Activated CD8-positive, alpha-beta memory T cell treated with anti-CD3 and anti-CD28 coated beads for 1 hour (primary cell): ENCODE measurements around the gene CYB561D2.

Experiments
- DNase-seq, 2 donors: peaks; one replicate each; pipeline ENCODE4 v3.0.0-alpha.2; 2020; ENCODE audit warnings: low read depth in 1 of 2; ENCODE audit errors: extremely low read depth in 1 of 2

The CYB561D2 gene

DNA sequence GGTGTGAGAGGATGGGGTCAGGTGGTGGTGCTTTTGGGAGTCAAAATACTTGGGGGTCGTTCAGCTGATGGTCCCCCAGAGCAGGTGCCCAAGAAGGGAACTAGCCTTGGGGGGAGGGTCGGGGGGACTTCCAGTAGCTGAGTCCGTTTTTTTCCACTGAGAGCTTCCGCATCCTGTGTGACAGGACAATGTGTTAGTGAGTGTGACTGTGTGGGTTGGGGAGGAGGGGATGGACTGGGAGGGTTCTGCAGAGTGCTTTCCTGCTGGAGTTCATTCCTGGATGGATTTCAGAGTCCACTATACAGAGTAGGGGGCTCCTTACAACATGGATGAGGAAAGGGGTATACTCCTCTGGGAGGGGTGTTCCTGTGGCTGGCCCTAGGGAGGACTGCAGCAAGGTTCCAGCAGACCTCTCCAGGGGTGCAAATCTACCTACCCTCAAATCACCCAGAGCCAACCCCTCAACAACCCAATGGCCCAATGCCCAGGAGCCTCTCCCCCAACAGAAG lies 27.5 kb upstream of the CYB561D2 start:
- no peak for DNase-seq

GRCh38 chr3:50323614-50324199 lies 27.0 kb upstream of the CYB561D2 start:
- no peak for DNase-seq

- peak in 1 of 2 donors; percentile 39 for DNase-seq
Measured at GRCh38 chr3:50324351-50325112, 26.1 kb upstream of the CYB561D2 start.

DNA sequence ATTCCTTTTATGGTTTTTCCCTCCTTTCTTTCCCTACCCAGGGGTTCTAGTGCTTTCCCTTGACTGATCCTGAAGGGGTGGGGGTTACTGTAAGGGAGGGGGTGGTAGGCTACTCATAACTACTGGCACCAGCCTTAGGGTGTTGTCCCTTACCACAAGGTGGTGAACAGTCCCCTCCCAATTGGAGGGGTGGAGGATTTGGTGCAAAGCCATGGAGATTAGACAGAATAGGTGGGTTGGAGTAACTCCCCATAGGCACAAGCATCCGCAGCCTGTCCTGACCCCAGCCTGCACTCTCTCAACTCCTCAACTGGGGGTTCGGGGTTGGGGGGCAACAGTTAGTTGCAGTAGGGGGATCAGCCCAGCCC lies 25.6 kb upstream of the CYB561D2 start:
- DNase-seq = no peak

- DNase-seq = no peak
Measured at GRCh38 chr3:50325497-50326181, 25.0 kb upstream of the CYB561D2 start.

- DNase-seq = no peak
Measured at GRCh38 chr3:50326182-50326541, 24.5 kb upstream of the CYB561D2 start.

- no peak for DNase-seq
Measured at GRCh38 chr3:50327129-50327528, 23.5 kb upstream of the CYB561D2 start.

DNA sequence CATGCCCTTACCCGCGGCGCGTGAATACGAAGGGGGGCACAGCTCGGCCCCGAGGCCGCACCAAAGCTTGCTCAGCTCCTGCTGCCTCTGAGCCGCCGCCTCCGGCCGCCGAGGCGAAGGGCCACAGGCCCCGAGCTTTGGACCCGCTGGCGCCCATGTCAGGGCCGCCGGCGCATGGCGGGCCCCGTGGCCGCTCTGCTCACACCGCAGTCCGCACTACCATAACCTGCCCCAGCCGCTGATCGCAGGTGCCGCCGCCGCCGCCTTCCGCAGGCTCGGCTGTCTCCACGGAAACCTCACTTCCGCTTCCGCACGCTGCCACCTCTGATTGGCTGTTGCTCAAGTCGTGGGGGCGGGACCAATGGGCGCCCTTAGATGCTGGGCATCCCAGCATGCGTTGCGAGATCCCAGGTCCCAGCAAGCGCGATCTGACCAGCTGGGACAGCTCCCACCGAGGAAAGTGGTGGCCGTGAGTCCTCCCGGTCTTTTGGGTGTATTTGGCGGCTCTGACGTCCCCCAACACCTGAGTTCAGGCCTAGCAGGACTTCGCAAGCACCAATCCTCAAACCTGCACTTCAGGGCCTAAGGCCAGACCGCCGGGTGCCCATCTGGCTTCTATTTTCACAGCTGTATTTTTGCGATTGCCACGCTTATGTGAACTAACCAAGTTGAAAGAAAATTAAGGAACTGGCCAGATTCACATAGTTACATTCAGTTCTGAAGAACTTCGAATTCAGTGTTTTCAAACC lies 22.5 kb upstream of the CYB561D2 start, which contains the start of gene TUSC2:
Gene TUSC2, minus strand, starts transcription at position 281 of the 749 bp plus-strand sequence. Its CDS starts 124 bp downstream, at position 157.
- peak; percentile 86 to 91 for DNase-seq

DNA sequence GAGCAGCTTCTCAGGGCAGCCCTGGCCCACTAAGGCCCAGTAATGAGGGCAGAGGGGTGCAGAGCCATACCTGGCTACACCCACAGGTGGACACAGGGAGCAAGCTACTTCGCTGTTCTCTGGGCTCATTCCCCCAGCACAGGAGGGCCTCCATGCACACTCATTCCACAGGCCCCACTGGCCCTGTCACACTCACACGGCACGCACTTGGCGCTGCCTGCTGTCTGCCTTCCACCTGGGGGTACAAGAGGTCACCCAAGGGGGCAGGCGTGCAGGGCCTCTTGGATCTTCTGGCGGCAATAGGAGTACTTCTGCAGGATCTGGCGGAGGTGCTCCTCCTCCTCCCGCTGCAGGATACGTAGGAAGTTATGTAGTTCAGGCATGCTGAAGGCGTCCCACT lies 20.3 kb upstream of the CYB561D2 start:
- DNase-seq = no peak

DNA sequence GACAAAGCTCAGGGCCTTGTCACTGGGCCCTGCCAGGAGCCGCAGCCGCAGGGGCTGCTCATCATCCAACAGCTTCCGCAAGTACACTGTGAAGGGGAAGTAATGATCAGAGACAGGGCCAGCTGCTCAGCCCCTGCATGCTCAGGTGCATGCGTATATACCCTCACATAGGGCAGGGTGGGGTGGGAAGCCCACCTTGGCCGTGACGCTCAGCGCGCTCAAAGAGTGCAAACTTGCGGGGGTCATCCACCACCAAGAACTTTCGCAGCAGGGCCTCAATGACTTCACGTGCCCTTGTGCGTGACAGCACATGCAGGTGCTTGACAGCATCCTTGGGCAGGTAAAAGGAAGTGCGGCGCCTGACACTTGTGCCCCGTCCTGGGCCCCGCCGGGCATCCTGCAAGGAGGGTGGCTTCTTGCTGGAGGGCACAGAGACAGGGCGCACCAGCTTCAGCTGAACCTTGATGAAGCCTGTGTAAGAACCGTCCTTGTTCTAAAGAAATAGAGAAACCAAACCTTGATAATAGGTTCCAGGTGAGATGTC lies 19.2 kb upstream of the CYB561D2 start:
- DNase-seq = no peak

DNA sequence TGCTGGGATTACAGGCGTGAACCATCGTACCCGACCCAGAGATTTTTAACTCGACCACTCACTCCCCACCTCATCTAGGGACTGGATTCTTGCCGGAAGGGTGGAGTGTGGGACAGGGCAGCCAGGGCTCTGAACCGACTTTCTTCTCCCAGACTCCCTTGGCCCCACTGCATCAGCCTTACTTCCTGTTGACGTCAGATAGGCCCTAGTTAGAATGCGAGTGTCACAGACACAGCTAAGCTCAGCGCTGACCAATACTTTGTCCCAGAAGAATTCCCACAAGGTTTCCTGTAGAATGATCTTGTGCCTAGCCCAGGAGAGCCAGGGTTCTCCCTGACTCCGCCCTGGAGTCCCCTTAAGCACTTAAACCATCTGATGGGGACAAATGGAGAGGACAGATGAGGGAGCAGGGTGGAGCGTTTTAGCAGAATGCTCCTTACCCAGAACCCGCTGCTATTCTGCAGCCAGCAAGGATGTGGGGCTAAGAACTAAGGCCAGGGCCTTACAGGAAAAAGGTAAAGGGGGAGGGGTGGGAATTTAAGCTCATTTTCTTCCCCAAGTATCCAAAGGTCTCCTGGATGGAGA lies 16.8 kb upstream of the CYB561D2 start:
- DNase-seq = no peak

GRCh38 chr3:50334339-50335075 lies 16.2 kb upstream of the CYB561D2 start:
- no peak for DNase-seq

DNA sequence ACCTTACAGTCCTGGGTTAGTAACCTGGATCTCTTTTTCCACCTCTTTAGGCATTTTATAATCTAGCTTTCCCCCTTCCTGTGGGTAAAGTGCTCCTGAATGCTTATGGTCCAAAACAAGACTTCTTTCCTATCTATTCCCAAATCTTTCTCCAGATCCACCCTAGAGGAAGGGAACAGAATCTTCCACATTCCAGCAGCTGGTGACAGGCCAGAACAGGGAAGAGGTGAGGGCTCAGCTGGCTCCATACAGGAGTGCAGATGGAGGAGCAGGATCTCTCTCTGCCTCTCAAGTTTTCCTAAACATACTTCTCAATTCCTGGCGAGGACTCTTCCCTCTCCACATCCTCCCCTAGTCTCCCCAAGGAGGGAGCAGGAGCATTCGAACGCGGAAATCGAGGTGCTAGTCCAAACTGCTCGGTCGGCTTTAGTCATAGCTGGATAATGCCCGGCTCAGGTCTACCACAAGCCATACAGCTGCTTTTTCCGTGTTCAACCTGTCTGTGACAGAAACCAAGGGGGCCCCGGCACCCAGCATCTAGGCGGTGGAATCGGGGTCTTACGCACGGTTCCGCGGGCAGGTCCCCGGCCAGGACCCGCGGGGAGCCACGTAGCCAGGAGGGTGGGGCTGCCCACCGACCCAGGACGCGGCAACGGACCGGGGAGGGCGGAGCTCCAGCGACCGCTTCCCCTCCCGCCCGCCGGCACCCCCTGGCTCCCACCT lies 14.0 kb upstream of the CYB561D2 start:
- no peak for DNase-seq

- DNase-seq = peak; percentile 84 to 88
Measured at GRCh38 chr3:50337175-50337861, 13.3 kb upstream of the CYB561D2 start.

DNA sequence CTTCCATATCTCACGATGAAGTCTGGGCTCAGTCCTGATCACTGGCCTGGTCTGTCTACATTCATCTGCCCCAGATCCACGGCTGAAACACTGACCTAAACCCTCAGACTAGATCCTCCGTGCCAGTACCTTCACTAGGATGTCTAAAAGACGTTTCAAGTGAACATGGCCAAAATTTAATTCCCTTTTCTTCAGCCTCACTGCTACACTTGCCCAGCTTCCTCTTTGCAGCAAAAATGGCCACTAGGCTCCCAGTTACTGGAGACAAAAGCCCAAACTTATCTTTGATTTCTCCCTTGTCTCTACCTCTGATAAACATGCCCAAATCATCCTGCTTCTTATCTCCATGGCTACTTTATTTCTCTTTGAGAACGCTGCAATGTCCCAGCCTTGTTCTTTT lies 11.7 kb upstream of the CYB561D2 start:
- DNase-seq = no peak

DNA sequence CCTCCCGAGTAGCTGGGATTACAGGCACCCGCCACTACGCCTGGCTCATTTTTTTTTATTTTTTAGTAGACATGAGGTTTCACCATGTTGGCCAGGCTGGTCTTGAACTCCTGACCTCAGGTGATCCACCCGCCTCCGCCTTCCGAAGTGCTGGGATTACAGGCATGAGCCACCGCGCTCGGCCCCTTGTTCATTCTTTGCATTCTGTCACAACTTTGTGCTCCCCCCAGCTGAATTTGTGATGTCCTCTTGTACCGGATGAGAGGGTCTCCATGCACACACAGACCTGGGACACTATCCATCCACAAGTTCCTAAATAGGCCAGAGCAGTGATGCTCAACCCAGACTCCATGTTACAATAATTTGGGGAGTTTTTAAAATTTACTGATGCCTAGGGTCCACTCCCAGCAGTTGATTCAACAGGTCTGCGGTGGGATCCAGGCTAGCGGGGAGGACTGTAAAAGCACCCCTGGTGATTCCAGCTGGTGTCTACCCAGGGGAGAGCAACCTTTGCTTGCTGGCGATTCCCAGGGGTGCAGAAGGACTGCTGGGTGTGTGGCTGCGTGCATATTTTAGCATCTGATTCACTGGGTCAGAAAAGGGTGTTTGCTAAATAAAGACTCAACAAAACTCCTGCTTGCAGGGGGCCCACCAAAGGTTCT lies 11.0 kb upstream of the CYB561D2 start:
- DNase-seq = no peak

DNA sequence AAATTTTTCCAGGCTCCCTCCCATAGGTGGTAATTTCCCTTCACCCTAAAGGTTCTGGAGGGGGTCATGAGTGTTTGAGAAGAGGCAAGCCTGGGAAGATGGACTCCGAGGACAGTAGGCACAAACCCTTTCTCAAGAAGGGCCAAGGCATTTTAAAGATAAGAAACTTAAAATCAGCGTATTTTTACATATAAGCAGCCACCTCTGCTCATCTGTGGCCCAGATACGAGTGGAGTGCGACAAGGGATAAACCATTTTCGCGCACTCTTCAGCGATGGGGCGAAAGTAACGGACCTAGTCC lies 10.6 kb upstream of the CYB561D2 start:
- DNase-seq = no peak
